RPMI7951 (cell line): ENCODE measurements around the gene CYP3A7. TPM values are rescaled to one million over a fixed set of nuclear protein-coding genes. Genes with fewer than 3 reads are reported as not detected.
"Not testable (repeated sequence)": the region's sequence is repeated elsewhere in the genome, so short reads cannot be mapped to it uniquely, and the experiment has no call there.

Source experiments
- DNase-seq: peaks from one replicate; pipeline ENCODE4 v3.0.0-alpha.2; 2012; ENCODE audit warnings: low read depth
- total RNA-seq: library from RNA; depleted of rRNA; stranded (reverse); fragments of >200 nt; shearing (Covaris generic); gene quantifications from 2 replicates; pipeline ENCODE4 v1.2.3, GENCODE V29; 2014

The CYP3A7 gene
- total RNA-seq, 1 experiment from 2014 or later = not detected

DNA sequence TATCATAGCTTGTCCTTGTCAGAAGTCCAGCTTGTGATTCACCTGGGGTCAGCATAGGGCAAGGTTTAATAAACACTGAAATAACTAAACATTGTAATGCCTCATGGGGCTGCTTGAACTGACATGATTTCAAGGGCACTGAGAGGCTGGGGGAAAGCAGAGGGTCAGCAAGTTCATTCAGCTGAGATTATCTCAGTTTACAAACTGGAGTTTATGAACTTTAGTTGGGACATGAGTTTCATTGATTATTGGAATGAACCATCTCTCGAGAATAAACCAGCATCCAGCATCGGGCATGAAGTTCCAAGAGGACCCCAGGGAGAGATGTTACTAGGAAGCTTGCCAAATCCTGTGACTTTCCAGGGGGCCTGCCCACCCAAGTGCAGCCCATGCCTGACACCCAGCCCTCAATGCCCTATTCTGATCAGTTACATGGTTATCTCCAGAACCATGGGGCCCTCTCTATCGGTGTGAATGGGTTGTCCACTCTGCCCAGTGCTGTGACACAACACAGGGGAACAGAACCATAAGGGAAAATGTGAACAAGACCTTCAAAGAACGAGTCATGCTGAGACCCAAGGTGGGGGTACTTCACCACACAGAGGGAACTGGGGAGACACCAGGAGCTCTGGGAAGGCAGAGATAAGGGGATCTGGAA lies 7.9 kb upstream of the CYP3A7 start:
- no peak for DNase-seq

DNA sequence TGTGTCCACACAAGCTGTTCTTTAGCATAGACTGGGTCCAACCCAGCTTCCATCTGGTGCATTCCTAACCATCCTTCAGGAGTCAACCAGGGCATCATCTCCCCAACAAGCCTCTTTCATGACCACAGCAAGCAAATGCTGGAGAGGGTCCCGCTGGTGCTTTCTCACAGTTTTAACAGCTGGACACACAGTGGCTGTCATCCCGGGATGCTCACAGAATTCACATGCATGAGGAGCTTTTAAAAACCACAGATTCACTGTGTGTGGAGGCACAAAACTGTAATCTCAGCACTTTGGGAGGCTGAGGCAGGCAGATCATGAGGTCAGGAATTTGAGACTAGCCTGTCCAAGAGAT lies 6.4 kb upstream of the CYP3A7 start:
- DNase-seq = no peak

DNA sequence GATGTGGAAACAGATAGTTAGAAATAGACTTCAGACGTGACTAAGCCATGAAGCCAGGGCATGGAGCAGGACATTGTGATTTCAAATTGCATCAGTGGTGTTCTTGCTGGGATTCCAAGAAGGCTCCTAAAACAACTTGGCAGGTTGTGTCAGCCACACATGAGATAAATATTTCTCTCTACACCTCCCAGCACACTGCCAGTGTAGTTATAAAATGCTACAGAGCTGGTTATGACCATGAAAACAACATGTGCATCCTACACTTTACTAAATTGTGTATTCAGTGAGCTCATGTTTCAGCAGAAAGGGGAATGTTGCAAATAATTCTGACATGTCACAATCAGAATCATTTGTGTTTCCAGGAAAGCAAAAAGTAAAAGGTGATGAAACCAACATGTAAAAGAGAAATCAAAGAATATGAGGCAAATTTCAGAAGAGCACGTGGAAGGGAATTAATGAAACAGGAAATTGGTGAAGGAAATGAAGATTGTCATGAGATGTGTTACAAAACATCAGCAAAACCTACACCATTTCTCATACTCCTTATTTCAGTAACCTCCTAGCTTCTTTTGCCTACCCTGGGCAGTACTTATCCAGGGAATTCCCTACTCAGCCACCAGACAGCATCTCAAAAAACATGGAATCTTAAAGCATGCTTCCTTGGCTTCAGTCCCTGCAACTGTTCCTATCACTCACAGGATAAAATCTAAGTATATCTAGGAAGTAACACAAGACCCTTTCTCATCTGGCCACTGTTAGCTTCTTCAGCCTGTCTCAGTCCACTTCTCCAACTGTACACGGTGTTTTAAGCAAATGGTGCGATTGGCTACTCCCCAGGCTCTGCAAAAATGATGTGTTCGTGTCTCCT lies 5.8 kb upstream of the CYP3A7 start:
- no peak for DNase-seq

DNA sequence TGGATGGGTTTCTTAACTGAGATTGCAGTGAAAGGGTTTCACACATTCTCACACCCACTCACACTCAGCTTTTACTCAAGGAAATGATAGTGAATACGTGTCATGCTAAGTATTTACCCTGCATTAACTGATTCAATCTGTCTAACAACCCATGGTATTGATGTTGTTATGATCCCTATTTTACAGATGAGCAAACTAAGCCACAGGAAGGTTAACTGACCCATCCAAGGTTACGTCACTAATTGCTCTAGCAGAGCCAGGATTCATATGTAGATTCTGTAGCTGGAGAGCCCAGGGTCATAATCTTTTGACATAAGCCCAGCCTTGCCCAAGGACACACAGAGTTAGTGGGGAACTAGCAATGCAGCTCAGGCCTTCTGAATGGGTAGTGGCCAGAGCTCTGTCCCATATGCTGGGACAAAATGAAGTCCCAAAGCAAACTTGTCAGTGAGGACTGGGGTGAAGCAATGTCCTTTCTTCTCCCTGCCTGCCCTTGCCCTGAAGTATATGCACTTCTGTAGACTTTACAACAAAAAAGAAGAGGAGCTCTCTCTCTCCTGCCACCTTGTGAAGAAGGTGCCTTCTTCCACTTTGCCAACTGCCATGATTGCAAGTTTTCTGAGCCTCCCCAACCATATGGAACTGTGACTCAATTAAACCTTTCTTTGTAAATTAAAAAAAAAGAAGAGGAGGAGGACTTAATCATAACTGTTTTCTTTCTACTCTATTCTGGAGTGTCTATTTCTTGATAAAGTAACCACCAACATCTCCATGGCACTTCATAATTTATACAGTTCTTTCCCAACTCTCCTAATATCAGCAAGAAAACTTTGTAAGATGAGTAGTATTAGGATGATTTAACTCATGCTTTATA lies 4.9 kb upstream of the CYP3A7 start:
- no peak for DNase-seq

DNA sequence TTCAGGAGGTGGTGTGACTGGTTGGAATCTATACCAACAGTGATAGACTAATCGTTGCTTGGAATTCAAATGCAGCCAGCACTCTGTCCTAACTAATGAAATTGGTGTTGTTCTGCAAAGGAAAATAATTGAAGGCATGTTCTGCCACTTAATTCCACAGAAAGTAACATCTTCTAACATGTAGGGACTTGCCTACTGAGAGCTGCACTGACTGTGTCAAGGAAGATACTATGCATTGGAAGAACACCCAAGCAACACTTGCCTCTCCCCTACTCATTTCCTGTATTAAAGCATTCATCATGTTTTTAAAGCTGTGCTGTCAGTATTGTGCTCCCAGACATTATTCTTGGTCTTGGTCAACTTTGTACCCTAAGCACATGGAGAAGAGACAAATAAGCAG lies 2.7 kb upstream of the CYP3A7 start:
- DNase-seq = no peak

DNA sequence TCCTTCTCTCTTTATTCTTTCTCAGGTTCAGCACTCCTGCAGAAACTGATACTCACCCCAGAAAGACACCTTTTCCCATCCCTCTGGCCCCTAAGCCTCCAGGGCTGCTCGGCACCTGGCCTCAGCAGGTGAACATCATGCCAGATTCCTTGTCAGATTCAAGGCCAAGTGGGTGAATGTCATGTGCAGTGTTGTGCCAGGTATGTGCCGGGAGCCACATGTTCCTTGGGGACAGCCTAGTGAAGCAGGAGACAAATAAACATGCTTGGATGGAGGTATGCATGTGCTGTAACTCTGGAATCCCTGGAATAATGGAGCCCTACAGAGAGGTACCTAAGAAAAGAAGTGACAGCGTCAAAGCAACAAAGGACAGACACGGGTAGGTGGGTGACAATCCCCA lies 1.7 kb upstream of the CYP3A7 start:
- not testable (repeated sequence) for DNase-seq

DNA sequence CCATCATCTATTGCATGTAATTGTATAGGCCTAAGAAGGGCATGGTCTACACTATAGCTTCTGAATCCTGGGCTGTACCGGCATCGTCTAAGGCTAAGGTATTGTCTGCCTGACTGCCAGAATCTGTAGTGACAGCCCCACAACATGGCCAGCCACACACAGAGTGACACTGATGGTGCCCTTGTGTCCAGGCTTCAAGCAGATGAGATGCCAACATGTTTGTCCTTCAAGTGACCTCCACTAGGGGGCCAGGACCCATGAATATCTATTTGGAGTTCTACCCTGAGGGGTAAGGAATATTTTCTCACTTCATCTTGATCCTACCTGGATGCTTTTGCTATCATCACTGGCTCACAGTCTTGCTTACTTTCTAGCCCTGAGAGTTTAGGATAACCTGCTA lies 1.5 kb downstream of the CYP3A7 start:
- peak; percentile 11 for DNase-seq

DNA sequence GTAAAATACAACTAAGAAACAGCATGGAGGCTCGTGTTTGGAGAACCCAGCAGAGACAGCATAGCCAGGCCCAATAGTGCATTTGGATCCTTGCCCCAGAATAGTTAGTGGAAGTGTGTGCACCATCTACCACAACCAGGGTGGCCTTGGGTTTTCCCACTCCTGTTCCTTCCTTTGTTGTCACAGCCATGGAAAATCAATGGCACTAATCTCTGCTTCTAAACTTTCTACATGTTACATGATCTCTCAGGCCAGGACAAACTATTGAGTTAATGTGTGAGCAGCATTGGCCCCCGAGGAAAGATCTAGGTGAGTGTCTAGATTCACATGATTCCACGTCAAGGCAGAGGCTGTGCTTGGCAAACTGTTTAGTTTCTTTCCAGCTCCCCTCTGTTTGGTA lies 2.0 kb downstream of the CYP3A7 start:
- DNase-seq = no peak

DNA sequence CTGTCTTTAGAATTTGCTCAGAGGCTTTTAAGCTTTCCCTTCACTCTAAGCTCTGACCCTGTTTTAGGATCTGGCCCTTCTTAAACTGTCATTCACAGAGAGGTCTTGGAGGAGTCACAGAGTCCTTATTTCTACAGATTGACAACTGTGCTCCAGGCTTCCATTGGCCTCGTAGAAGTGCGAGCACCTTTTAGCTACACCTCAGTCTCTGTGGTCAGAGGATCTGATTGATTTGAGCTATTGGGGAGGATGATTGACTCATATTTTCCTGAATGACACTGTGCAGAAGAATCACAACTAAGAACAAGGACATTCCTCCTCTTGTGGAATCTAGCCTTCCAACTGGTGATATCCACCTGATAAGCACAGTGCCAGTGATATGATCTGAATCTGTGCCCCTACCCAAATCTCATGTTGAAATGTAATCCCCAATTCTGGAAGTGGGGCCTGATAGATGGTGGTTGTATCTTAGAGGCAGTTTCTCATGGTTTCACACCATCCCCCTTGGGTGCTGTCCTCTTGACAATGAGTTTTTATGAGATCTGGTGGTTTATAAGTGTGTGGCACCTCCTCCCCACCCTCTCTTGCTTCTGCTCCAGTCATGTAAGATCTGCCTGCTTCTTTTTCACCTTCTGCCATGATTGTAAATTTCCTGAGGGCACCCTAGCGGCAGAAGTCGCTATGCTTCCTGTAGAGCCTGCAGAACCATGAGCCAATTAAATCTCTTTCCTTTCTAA lies 3.2 kb downstream of the CYP3A7 start:
- no peak for DNase-seq

DNA sequence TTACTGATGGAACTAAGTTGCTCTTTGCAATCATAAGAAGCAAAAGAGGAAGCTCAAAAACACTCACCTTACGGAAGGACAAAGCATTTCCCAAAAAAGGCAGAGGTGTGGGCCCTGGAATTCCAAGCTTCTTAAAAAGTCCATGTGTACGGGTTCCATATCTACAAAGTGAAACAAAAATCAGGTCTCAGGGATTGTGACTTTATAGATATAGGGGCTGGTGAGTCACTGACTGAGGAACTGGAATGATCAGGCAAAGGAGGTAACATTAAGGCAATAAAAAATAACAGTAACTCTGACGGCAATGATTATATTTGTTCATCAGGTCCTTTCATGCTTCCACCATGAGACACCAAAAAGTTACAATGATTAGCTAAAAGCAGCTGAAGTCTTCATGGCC lies 4.0 kb downstream of the CYP3A7 start:
- no peak for DNase-seq

DNA sequence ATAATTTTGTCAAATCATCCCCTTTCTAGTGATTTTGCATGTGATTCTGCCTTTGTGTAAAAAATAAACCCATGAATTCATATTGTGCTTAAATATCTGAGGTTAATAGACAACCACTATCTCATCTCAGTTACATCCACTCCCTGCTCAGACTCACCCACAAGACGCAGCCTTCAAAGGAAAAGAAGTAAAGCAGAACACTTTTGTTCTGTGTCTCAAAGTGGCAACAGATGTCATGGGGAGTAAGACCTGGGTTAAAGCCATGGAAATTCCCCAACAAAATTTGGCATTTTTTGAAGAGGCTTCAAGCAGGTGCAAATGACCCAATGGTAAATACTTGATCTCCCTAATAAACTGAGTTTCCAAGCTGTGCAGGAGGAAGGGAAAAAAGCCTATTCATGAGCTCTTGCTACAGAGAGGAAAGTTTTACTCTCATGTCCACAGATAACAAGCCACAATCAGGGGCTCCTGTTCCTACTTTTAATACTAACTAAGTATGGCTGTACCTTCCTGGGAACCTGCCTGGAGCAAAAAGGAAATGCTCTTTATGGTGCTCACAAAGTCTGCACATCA lies 4.7 kb downstream of the CYP3A7 start:
- no peak for DNase-seq

DNA sequence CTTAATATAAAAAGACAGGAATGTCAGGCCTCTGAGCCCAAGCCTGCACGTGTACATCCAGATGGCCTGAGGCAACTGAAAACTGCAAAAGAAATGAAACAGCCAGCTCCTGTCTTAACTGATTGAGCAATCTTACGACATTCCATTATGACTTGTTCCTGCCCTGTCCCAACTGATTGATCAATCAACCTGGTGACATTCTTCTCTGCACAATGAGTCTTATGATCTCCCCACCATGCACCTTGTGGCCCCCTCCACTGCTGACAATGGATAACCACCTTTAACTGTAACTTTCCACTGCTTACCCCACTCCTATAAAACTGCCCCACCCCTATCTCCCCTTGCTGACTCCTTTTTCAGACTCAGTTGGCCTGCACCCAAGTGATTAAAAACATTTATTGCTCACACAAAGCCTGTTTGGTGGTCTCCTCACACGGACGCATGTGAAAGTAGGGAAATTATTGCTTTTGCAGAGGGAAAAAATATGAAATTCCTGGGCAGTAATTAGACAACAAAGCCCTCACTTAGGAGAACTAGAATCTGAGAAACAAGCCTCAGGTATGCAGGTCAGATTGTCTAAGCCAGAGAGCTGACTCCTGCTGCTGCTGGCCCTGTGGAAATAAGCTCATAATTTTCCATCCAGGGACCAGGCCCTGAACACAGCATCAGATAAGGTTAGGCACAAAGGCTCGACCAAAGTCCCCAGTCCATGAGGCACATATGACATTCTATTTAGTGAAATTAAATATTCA lies 5.3 kb downstream of the CYP3A7 start:
- peak; percentile 33 for DNase-seq

DNA sequence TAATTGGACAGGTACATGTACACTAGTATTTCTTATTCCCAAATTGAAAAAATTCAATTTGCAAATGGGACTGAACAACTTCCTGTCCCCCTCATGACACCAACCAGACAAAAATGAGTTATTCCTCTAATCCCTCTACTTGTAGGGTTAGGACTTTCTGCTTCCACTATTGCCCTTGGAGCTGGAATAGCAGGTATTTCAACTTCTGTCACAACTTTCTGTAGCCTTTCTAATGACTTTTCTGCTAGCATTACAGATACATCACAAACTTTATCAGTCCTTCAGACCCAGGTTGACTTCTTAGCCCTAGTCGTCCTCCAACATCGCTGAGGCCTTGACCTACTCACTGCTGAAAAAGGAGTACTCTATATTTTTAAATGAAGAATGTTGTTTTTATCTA lies 6.4 kb downstream of the CYP3A7 start:
- no peak for DNase-seq

DNA sequence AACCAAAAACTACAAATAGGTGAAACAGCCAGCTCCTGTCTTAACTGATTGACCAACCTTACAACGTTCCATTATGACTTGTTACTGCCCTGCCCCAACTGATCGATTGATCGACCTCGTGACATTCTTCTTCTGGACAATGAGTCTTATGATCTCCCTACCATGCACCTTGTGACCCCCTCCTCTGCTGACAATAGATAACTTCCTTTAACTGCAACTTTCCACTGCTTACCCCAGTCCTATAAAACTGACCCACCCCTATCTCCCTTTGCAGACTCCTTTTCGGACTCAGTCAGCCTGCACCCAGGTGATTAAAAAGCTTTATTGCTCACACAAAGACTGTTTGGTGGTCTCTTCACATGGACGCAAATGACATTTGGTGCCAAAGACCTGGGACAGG lies 11.8 kb downstream of the CYP3A7 start:
- DNase-seq = not testable (repeated sequence)

DNA sequence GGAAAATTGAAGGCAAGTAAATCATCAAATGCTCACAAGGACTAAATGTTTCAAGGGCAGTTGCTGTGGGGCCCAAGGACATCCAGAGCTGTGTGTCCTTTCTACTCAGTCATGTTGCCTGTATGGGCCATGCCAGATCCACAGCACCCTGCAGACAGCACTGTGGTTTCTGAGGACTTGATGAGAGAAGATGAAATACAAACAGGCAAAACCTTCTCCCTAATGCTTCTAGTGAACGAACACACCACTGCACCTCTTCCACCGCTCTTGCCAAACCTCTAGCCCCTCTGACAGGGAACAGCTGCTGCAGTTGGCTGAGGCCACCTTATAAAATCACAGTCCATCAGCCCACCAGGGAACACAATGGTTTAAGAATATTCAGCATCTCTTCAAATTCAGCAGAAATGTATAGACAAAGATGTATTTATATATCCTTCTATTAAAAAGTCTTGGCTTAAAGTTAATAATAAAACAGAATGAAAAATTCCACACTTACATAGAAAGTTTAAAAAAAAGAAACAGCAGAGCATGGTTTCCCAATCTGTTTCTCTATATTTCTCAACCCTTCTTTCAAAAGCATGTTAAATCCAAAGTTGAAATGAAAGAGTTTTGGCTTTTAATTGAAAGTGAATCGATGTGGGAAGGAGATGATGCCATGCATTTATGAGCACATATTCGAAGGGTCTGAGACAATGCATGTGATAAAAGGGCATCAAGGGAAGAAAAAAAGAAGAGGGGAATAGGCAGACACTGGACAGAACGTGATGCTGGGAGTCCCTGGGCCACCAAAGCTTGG lies 14.0 kb downstream of the CYP3A7 start:
- DNase-seq = no peak

DNA sequence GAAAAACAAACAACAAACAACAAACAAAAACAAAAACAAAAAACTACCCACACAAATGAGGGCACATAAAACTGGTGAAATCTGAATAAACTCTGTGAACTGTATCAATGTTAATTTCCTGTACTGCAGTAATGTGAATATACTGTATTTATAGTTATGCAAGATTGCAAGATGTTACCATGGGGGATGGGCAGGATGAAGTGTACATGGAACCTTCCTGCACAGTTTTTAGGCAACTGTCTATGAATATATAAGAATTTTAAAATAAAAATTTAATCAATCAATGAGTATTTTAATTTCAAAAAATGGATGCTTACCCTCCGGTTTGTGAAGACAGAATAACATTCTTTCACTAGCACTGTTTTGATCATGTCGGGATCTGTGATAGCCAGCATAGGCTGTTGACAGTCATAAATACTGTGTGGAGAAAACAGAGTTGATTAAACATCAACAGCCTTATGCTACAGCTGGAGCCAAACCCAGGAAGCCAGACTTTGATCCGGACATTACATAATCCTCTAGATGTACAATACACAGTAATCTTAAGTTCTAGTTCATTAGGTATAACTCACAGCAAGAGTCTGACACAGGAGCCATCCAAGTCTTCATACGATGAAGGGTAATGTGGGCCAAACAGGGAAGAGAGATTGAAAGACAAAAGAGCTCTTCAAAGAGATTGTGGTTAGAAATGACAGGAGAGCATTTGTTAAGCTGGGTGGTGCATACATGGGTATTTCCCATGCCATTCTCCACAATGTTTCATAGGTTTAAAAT lies 14.8 kb downstream of the CYP3A7 start:
- DNase-seq = no peak

DNA sequence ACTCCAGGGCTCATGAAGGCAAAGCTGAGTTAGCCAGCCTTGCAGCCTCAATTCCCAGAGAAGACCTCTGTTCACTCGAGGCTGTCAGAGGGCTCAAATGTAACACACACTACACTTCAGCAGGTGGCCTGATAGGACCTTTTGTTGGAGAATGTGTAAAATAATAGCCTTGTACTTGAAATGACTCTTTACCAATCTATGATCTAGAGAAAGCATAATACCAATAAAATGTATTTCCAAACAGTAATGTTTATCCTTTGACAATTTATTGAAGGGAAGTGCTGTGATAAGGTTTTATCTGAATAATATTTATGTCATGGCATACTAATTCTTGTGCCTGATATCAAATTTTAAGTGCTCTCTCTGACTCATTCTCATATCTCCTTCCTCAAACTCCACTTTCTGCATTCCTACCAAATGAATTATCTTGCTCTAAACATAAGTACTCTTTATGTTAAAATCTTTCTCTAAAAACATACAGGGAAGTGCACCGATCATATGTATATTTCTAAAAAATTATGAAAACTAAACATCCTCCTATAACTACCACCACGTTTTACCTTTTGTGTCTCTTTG lies 20.9 kb downstream of the CYP3A7 start:
- no peak for DNase-seq

DNA sequence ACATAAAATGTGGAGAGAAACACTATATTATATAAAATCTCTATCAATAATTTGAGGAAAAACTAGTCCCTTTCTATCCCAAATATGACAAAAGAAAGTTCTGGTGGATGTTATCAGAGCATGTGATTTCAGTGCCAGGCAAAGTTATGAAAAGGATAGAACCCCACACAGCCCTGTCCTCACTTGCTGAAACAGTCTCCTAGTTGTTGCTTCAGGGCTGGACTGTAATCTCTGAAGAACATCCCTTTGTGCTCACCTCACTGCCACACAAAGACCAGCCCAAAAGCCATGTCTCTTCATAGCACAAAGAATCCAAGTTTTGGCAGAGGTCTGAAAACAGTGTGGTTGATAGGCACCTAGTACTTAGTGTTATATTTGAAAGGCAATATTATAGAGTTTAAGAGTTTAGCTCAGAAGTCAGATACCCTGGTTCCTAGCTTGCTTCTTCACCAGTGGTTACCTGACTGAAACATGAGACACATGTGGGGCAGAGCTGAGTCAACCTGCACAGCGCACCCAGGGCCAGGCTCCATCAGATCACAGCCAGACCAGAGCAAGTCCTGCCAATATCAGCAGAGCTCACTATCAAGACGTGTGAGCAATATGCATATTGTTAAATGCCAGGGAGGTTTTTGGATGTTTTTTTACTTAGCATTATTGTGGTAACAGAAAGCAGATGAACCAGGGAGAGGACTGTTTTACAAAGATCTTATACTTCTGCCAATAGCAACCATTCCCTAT lies 25.0 kb downstream of the CYP3A7 start:
- DNase-seq = no peak
